Measurements from ENCODE around the gene ANKRD13B. TPM values are rescaled to one million over a fixed set of nuclear protein-coding genes. Genes with fewer than 3 reads are reported as not detected.

Gene ANKRD13B
- total and polyA plus RNA-seq, 2 of the 13 experiments (the other 11 are each of a cell fraction or from before 2014, with no cell fraction given): 1.7 to 1.8 TPM

- peak; percentile 97 for TF ChIP-seq ZNF687 (CRISPR knock-in tag; IDR thresholded peaks at IDR 0.05)
- TF ChIP-seq, protein P1, sequence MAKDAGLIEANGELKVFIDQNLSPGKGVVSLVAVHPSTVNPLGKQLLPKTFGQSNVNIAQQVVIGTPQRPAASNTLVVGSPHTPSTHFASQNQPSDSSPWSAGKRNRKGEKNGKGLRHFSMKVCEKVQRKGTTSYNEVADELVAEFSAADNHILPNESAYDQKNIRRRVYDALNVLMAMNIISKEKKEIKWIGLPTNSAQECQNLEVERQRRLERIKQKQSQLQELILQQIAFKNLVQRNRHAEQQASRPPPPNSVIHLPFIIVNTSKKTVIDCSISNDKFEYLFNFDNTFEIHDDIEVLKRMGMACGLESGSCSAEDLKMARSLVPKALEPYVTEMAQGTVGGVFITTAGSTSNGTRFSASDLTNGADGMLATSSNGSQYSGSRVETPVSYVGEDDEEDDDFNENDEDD (CRISPR knock-in tag; IDR thresholded peaks at IDR 0.05; ENCODE audit: borderline replicate concordance): peak; percentile 73; the same call in 1 of the 2 replicates
- no peak; the same call in 1 of the 2 replicates for TF ChIP-seq ZHX1 (CRISPR knock-in tag; IDR thresholded peaks at IDR 0.05; ENCODE audit: low read depth)
- TF ChIP-seq ZNF263 (CRISPR knock-in tag; IDR thresholded peaks at IDR 0.05): peak; percentile 40; the same call in 1 of the 2 replicates
- TF ChIP-seq FLYWCH1 (CRISPR knock-in tag; IDR thresholded peaks at IDR 0.05): no peak
- 0 out of 2 replicates have a peak, but pooled peaks have one; percentile 81 for TF ChIP-seq TOPORS (CRISPR knock-in tag; IDR thresholded peaks at IDR 0.05)
- TF ChIP-seq NR2C2 (CRISPR knock-in tag; IDR thresholded peaks at IDR 0.05; ENCODE audit: borderline replicate concordance): peak; percentile 57
- 0 out of 2 replicates have a peak, but pooled peaks have one; percentile 60 for TF ChIP-seq ZNF510 (CRISPR knock-in tag; IDR thresholded peaks at IDR 0.05; ENCODE audit: low read depth)
- TF ChIP-seq HOXD1 (CRISPR knock-in tag; IDR thresholded peaks at IDR 0.05): 0 out of 2 replicates have a peak, but pooled peaks have one; percentile 24
- peak; percentile 67; the same call in 1 of the 2 replicates for TF ChIP-seq ZNF770 (CRISPR knock-in tag; IDR thresholded peaks at IDR 0.05)
- peak; percentile 82 for TF ChIP-seq MAZ (IDR thresholded peaks at IDR 0.05; ENCODE audit: borderline replicate concordance, low read depth, low read length)
- TF ChIP-seq MAZ (CRISPR knock-in tag; IDR thresholded peaks at IDR 0.05; ENCODE audit: low read depth): peak; percentile 89
- no peak for TF ChIP-seq NFYB (CRISPR knock-in tag; IDR thresholded peaks at IDR 0.05)
- peak; percentile 84 for TF ChIP-seq RXRA (CRISPR knock-in tag; IDR thresholded peaks at IDR 0.05)
- TF ChIP-seq, protein P2, sequence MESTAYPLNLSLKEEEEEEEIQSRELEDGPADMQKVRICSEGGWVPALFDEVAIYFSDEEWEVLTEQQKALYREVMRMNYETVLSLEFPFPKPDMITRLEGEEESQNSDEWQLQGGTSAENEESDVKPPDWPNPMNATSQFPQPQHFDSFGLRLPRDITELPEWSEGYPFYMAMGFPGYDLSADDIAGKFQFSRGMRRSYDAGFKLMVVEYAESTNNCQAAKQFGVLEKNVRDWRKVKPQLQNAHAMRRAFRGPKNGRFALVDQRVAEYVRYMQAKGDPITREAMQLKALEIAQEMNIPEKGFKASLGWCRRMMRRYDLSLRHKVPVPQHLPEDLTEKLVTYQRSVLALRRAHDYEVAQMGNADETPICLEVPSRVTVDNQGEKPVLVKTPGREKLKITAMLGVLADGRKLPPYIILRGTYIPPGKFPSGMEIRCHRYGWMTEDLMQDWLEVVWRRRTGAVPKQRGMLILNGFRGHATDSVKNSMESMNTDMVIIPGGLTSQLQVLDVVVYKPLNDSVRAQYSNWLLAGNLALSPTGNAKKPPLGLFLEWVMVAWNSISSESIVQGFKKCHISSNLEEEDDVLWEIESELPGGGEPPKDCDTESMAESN (CRISPR knock-in tag; conservative IDR thresholded peaks at IDR 0.05): peak; percentile 65; the same call in 1 of the 2 replicates
Measured at GRCh38 chr17:29574732-29575510, 18.0 kb upstream of the ANKRD13B start (continued).

Measured in HepG2 (cell line).